ENCODE results near the gene CDH3. TPM values are rescaled to one million over a fixed set of nuclear protein-coding genes. Genes with fewer than 3 reads are reported as not detected.

Gene CDH3
- total RNA-seq = not detected in 2 replicates

DNA sequence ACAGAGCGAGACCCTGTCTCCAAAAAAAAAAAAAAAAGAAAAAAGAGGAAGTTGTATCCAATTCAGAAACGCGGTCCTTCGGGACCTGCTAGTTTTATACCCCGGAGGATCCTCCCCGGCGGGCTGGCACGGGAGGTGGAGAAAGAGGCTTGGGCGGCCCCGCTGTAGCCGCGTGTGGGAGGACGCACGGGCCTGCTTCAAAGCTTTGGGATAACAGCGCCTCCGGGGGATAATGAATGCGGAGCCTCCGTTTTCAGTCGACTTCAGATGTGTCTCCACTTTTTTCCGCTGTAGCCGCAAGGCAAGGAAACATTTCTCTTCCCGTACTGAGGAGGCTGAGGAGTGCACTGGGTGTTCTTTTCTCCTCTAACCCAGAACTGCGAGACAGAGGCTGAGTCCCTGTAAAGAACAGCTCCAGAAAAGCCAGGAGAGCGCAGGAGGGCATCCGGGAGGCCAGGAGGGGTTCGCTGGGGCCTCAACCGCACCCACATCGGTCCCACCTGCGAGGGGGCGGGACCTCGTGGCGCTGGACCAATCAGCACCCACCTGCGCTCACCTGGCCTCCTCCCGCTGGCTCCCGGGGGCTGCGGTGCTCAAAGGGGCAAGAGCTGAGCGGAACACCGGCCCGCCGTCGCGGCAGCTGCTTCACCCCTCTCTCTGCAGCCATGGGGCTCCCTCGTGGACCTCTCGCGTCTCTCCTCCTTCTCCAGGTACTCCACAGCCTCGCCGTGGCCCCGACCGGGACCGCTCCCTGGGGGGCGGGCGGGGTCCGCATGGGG lies at the start of gene CDH3:
CDH3 (plus strand) TSS at position 596 of the 779 bp plus-strand sequence; CDS start at position 666, 70 bp downstream.

DNA sequence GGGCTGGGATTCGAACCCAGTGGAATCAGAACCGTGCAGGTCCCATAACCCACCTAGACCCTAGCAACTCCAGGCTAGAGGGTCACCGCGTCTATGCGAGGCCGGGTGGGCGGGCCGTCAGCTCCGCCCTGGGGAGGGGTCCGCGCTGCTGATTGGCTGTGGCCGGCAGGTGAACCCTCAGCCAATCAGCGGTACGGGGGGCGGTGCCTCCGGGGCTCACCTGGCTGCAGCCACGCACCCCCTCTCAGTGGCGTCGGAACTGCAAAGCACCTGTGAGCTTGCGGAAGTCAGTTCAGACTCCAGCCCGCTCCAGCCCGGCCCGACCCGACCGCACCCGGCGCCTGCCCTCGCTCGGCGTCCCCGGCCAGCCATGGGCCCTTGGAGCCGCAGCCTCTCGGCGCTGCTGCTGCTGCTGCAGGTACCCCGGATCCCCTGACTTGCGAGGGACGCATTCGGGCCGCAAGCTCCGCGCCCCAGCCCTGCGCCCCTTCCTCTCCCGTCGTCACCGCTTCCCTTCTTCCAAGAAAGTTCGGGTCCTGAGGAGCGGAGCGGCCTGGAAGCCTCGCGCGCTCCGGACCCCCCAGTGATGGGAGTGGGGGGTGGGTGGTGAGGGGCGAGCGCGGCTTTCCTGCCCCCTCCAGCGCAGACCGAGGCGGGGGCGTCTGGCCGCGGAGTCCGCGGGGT lies 92.1 kb downstream of the CDH3 start, which contains the start of gene CDH1:
CDH1 (plus strand) TSS at position 247 of the 684 bp plus-strand sequence; CDS start at position 371, 124 bp downstream.

Other genes with a start within 250 kb of the CDH3 start
- gene SMPD3, start 196.8 kb upstream of the CDH3 start, total RNA-seq = under 0.01 and 0.25 TPM in 2 replicates
- gene ZFP90, start 106.0 kb upstream of the CDH3 start, total RNA-seq = 13.0 and 20.4 TPM in 2 replicates
- gene CDH1, start 92.0 kb downstream of the CDH3 start, total RNA-seq = not detected in 2 replicates
- gene TANGO6, start 198.2 kb downstream of the CDH3 start, total RNA-seq = 16.7 and 28.7 TPM in 2 replicates